Measurements from ENCODE around the gene WDR86.

Gene WDR86

GRCh38 chr7:151428378-151429236, 18.8 kb upstream of the WDR86 start:
- DNase-seq (ENCODE audit: low spot score) (no peak), FAIRE-seq (no peak)

GRCh38 chr7:151427705-151428377, 18.0 kb upstream of the WDR86 start:
- DNase-seq (ENCODE audit: low spot score) (no peak), FAIRE-seq (no peak)

- FAIRE-seq (no peak), DNase-seq (ENCODE audit: low spot score) (no peak)
Observed at GRCh38 chr7:151426904-151427704, 17.3 kb upstream of the WDR86 start.

- peak; percentile 88 for FAIRE-seq
- DNase-seq (ENCODE audit: low spot score), result peak; percentile 81
Observed at GRCh38 chr7:151426441-151426903, 16.6 kb upstream of the WDR86 start.

GRCh38 chr7:151425670-151426440, 16.0 kb upstream of the WDR86 start:
- FAIRE-seq, result no peak
- no peak for DNase-seq (ENCODE audit: low spot score)

GRCh38 chr7:151424799-151425198, 15.0 kb upstream of the WDR86 start:
- FAIRE-seq (no peak), DNase-seq (ENCODE audit: low spot score) (no peak)

- DNase-seq (ENCODE audit: low spot score) (no peak), FAIRE-seq (no peak)
Observed at GRCh38 chr7:151423936-151424335, 14.1 kb upstream of the WDR86 start.

GRCh38 chr7:151423226-151423625, 13.4 kb upstream of the WDR86 start:
- DNase-seq (ENCODE audit: low spot score) (no peak), FAIRE-seq (no peak)

GRCh38 chr7:151422212-151422611, 12.4 kb upstream of the WDR86 start:
- no peak for DNase-seq (ENCODE audit: low spot score)
- FAIRE-seq, result no peak

- FAIRE-seq, result no peak
- no peak for DNase-seq (ENCODE audit: low spot score)
Observed at GRCh38 chr7:151420144-151420543, 10.3 kb upstream of the WDR86 start.

GRCh38 chr7:151416941-151417315, 7.1 kb upstream of the WDR86 start:
- no peak for DNase-seq (ENCODE audit: low spot score)
- FAIRE-seq, result no peak

GRCh38 chr7:151416112-151416940, 6.5 kb upstream of the WDR86 start:
- no peak for DNase-seq (ENCODE audit: low spot score)

GRCh38 chr7:151415375-151416105, 5.7 kb upstream of the WDR86 start:
- no peak for DNase-seq (ENCODE audit: low spot score)
- FAIRE-seq, result no peak

More at GRCh38 chr7:151416112-151416940, 6.5 kb upstream of the WDR86 start:
- FAIRE-seq, result no peak

GRCh38 chr7:151413241-151413640, 3.4 kb upstream of the WDR86 start:
- DNase-seq (ENCODE audit: low spot score), result no peak
- no peak for FAIRE-seq

- no peak for DNase-seq (ENCODE audit: low spot score)
- no peak for FAIRE-seq
Observed at GRCh38 chr7:151412318-151412717, 2.5 kb upstream of the WDR86 start.

- no peak for FAIRE-seq
- no peak for DNase-seq (ENCODE audit: low spot score)
Observed at GRCh38 chr7:151411551-151411950, 1.7 kb upstream of the WDR86 start.

GRCh38 chr7:151410405-151411390, 860 bp upstream of the WDR86 start:
- DNase-seq (ENCODE audit: low spot score) (no peak), FAIRE-seq (no peak)

Data from RCC 7860 (cell line).